Measurements from ENCODE around the gene FBXO5.
"Not testable (repeated sequence)": the region's sequence is repeated elsewhere in the genome, so short reads cannot be mapped to it uniquely, and the experiment has no call there.

Gene FBXO5

DNA sequence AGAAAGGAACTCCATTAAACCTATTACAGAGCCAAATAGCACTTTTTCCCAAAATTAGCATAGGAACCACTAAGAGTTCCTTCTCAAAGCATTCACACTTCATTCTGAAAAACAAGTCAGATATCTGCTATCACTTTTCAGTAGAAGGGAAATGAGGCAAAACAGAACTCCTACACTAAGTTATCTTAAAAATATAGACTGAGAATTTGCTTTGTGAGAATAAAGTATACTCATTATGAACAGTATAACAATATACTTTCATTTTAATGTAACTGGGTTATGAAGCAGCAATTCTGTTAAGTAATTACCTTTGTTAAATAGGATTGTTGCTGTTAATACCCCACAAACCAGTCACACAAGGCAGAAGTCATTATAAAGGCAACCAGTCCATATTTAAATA, 11.0 kb upstream of the FBXO5 start:
- FAIRE-seq (no peak), DNase-seq (ENCODE audit: insufficient read length, low spot score) (no peak)

- FAIRE-seq: no peak
- DNase-seq (ENCODE audit: insufficient read length, low spot score): no peak
These were observed 10.6 kb upstream of the FBXO5 start for GRCh38 chr6:152993431-152993830.

DNA sequence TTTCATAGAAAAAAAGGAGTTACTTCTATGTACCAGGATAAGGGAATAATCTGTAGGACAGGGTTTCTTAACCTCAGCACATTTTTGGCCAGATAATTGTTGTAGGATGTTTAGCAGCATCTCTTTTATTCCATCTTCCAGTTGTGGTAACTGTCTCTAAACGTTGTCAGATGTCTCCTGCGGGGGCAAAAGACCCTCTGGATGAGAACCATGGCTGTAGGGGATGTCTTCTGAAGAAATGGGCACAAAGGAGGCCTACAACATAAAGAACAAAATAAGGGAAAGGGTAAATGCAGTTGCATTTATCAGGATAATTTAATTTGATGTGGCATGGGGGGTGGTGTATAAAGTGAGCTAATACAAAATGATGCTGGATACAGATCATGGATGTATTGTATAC, 4.1 kb upstream of the FBXO5 start:
- peak; percentile 23 for FAIRE-seq
- no peak for DNase-seq (ENCODE audit: insufficient read length, low spot score)

DNA sequence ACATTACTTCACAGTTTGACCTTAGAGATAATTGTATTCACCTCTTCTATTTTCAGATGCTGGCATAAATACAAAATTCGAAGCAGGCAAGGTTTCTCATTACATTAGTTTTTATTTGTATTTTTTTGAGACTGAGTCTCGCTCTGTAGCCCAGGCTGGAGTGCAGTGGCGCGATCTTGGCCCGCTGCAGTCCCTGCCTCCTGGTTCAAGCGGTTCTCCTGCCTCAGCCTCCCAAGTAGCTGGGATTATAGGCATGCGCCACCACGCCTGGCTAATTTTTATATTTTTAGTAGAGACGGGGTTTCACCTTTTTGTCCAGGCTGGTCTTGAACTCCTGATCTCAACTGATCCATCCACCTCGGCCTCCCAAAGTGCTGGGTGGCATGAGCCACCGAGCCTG, 2.5 kb upstream of the FBXO5 start:
- DNase-seq (ENCODE audit: insufficient read length, low spot score); FAIRE-seq: not testable (repeated sequence)

GRCh38 chr6:152984513-152984872, 1.7 kb upstream of the FBXO5 start:
- no peak for DNase-seq (ENCODE audit: insufficient read length, low spot score)
- no peak for FAIRE-seq

DNA sequence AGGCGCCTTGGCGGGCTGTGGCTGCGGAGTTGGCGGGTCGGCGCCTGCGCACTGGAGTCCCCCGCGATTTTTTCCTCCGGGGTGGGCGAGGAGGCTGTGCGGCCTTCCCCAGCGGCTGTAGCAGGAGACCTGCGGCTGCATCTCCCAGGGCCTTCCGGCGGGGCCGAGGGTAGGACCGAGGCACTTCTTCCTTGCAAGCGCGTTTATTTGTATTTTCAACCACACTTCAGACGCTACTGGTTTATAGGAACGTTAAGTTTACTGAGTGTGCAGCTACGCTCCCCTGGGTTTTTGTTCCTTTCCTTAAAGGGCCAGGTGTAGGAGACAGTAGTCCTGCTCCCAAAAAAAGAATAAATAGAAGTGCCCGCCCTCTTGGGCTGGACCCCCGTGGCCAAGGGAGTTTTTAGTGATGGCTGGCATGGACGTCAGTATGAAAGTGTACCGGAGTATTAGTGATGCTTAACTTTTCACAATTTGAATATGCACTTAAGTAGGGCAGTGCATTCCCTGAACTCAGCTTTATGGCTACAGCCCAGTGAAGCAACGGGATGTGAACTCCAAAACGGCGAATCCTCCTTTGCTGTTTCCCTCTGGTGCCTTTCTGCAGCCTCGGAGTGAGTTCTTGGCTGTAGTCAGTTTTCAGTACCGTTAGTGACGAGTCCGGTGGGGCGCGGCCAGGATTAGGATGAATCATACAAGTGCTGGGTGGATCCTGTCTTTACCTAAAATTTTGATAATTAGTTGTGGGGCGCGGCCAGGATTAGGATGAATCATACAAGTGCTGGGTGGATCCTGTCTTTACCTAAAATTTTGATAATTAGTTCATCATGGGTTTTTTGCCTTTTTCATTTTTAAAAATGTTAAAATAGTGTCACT, 1.0 kb upstream of the FBXO5 start:
- FAIRE-seq (peak; percentile 4), DNase-seq (ENCODE audit: insufficient read length, low spot score) (peak; percentile 86)

- no peak for DNase-seq (ENCODE audit: insufficient read length, low spot score)
- no peak for FAIRE-seq
These were observed 595 bp downstream of the FBXO5 start for GRCh38 chr6:152981989-152982903.

GRCh38 chr6:152981219-152981618, 1.6 kb downstream of the FBXO5 start:
- no peak for FAIRE-seq
- DNase-seq (ENCODE audit: insufficient read length, low spot score): no peak

DNA sequence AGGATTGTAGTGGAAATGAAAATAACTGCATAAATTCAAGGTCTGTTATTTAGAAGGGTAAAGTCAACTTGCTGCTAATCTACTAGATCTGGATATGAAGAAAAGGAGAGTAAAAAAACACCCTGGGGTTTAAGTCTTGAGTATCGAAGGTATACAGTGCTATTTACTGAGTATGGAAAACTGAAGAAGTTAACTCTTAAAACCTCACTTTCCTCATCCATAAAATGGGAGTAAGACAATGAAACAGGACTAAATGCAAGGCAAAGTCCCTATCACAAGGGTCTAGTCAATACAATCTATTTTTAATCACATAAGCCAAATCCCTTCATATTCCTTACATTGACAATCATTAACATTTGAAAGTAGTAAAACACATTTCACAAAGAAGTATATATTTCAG, 2.2 kb downstream of the FBXO5 start:
- no peak for FAIRE-seq
- DNase-seq (ENCODE audit: insufficient read length, low spot score): no peak

DNA sequence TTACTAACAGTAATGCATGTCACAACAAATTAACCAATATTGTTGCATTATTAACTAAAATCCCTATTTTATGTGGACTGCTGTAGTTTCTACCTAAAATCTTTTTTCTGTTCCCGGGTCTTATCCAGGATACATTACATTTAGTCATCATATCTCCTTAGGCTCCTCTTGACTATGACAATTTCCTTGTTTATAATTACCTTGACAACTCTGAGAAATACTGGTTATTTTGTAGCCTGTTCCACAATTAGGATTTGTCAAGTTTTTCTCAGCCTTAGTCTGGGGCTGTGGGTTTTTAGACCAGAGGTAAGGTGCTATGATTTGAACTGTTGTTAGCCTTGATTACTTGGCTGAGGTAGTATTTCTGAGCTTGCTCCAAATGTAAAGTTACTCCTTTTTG, 3.7 kb downstream of the FBXO5 start:
- FAIRE-seq (no peak), DNase-seq (ENCODE audit: insufficient read length, low spot score) (no peak)

DNA sequence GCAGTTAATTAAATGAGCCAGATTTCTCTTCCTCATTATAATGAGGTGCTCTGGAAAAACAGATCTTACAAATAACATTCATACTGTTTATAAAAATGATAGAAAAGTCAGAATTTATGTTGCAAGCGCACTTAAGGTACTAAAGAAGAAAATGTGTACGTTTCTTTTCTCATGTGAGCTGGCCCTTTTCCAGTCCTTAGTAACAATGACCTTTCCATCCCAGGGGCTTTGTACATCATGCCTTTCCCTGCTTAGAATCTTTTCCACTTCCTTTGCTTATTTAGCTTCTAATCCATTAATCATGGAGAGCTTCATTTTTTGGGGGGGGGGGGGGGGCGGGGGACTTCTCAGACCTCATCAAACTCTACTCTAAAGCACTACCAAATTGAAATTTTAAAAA, 4.8 kb downstream of the FBXO5 start:
- FAIRE-seq (no peak), DNase-seq (ENCODE audit: insufficient read length, low spot score) (no peak)

DNA sequence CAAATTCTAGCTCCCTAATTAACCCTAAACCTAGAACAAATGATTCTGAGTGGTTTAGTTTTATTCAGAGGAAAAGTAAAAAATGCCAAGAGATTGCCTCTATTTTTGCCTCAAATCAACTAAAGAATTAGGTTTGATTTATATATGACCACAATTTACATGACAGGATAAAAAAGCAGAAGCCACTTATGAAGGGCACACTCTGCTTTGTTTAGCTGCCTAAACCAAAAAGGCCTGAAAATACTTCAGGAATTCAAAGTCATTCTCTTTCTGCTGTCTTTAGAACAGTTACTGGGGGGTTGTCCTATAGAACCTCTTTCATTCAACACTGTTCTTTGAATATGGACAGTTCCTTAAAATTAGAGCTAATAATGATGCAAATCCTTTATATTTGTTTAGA, 5.3 kb downstream of the FBXO5 start:
- FAIRE-seq (no peak), DNase-seq (ENCODE audit: insufficient read length, low spot score) (no peak)

DNA sequence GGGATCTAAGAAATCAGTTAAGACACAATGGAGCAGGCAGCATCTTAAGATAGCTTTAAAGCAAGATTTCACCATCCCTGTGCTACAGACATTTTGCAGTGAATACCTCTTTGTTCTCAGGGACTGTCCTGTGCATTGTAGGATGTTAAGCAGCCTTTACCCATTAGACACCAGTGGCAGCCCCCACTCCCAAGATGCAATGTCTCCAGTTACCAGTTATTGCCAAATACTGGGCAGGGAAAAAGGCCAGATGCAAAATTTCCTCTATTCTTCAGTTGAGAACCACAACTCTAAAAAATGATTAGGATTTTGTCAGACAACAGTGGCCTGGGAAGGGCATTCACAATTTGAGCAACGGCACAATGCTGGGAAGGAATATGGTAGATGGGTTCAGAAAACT, 6.1 kb downstream of the FBXO5 start:
- DNase-seq (ENCODE audit: insufficient read length, low spot score) (no peak), FAIRE-seq (no peak)

GRCh38 chr6:152975204-152975915, 7.5 kb downstream of the FBXO5 start:
- DNase-seq (ENCODE audit: insufficient read length, low spot score): no peak
- FAIRE-seq: no peak

GRCh38 chr6:152973916-152974315, 8.9 kb downstream of the FBXO5 start:
- FAIRE-seq (no peak), DNase-seq (ENCODE audit: insufficient read length, low spot score) (no peak)

DNA sequence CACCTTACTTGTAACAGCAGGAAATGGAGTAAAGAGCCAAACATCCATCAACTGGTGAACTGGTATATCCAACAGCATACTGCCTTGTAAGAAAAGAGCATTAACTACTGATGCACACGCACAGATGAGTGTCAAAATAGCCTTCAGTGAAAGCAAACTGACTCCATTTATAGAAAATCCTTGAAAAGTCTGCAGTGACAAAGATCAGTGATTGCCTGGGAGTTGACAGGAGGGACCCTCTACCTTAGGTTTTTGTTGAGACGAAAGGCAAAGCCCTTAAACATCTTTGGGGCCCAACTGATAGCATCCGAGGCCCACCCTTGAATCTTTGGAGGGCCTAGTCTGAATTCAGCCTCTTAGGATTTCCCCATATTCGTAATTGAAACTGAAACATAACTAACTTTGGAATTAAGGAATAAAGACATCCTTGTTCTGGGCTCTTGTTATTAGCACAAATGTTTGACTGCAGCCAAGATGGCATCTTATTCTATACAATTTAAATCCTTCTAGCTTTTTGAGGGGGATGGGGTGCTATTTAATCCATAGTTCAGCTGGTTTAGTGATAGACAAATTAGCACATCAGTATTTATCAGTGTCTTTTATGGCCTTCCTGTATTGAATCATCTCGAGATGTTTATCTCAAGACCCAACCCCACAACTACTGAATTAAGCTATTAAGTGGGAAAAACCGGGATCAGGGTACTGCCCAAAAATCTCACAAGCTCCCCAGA, 13.0 kb downstream of the FBXO5 start:
- no peak for FAIRE-seq

DNA sequence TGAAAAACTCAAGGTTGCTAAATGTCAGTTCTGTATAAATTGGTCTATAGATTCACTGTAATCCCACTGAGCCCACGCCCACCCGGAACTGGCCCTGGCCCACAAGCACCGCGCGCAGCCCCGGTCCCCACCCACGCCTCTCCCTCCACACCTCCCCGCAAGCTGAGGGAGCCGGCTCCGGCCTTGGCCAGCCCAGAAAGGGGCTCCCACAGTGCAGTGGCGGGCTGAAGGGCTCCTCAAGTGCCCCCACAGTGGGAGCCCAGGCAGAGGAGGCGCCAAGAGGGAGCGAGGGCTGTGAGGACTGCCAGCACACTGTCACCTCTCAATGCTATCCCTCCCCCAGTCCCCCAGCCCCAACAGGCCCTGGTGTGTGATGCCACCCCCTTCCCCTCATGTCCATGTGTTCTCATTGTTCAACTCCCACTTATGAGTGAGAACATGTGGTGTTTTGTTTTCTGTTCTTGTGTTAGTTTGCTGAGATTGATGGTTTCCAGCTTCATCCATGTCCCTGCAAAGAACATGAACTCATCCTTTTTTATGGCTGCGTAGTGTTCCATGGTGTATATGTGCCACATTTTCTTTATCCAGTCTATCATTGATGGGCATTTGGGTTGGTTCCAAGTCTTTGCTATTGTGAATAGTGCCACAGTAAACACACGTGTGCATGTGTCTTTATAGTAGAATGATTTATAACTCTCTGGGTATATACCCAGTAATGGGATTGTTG, 16.5 kb downstream of the FBXO5 start:
- not testable (repeated sequence) for FAIRE-seq; DNase-seq (ENCODE audit: insufficient read length, low spot score)

More for the DNA sequence above, 13.0 kb downstream of the FBXO5 start:
- no peak for DNase-seq (ENCODE audit: insufficient read length, low spot score)

GRCh38 chr6:152959333-152959732, 23.5 kb downstream of the FBXO5 start:
- DNase-seq (ENCODE audit: insufficient read length, low spot score): no peak
- no peak for FAIRE-seq

- DNase-seq (ENCODE audit: insufficient read length, low spot score): no peak
- FAIRE-seq: no peak
These were observed 25.0 kb downstream of the FBXO5 start for GRCh38 chr6:152957796-152958195.

DNA sequence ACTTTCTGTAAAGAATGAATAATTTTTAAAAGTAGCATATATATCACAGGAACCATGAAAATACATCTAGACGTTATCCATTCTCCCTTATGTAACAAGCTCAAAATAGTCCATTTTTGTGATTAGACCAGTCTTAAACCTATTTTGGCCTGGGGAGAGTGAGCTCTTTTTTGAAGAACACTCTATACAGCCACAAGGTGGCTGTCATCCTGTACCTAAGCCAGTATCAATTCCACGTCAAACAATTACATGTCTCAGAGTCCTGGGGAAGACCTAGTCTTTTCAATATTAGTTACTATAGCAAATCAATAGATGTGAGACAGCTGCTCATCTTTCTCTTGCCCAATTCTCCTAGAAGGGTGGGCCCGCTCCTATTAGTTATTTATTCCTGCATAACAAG, 28.4 kb downstream of the FBXO5 start:
- no peak for DNase-seq (ENCODE audit: insufficient read length, low spot score)
- FAIRE-seq: no peak
